PC-3 (cell line): ENCODE data around the gene DNAJC11. TPM values are rescaled to one million over a fixed set of nuclear protein-coding genes. Genes with fewer than 3 reads are reported as not detected.

Experiments
- ATAC-seq: fragments of 200-7000 bp; cut with Tn5 transposase; 2 replicates; pipeline ENCODE4 v1.9.1; 2020; ENCODE audit warnings: mild to moderate bottlenecking, moderate library complexity
- BruUV-seq: library from RNA; stranded (reverse); fragments of 400-500 nt; replicated peaks from 2 replicates; lab custom pipeline; 2021; lab: Mats Ljungman, UMichigan
- CTCF ChIA-PET: fragments of 300-600 bp; sonication (Branson Sonifier 250); formaldehyde crosslinking; loops from one replicate; lab custom pipeline; 2022; ENCODE audit warnings: antibody characterized with exemption; lab: Charles Lee
- POLR2A ChIA-PET: fragments of 300-600 bp; sonication (Branson Sonifier 250); formaldehyde crosslinking; loops from one replicate; lab custom pipeline; 2022; ENCODE audit warnings: antibody characterized with exemption; ENCODE audit not compliant: unreplicated experiment; lab: Charles Lee
- DNase-seq: peaks from one replicate; pipeline ENCODE4 v3.0.0-alpha.2; 2015
- H2AFZ ChIP-seq: fragments of 300-600 bp; sonication (generic); 2 replicates; pipeline ENCODE4 v1.6.0; 2016; ENCODE audit warnings: antibody characterized with exemption, low read length
- H3F3A ChIP-seq: fragments of 300-600 bp; sonication (generic); one replicate; pipeline ENCODE4 v1.6.0; 2017; ENCODE audit warnings: antibody characterized with exemption, low read length, control low read depth, mild to moderate bottlenecking; ENCODE audit not compliant: unreplicated experiment
- H3K27ac ChIP-seq: fragments of 300-600 bp; sonication (generic); 2 replicates; pipeline ENCODE4 v1.5.1; 2016; ENCODE audit warnings: mild to moderate bottlenecking, low read length
- H3K27me3 ChIP-seq: fragments of 300-600 bp; sonication (generic); 2 replicates; pipeline ENCODE4 v1.6.1; 2016; ENCODE audit warnings: low read length, mixed read lengths
- H3K36me3 ChIP-seq: fragments of 300-600 bp; sonication (generic); 2 replicates; pipeline ENCODE4 v1.6.1; 2016; ENCODE audit warnings: low read depth, mixed run types, low read length, mixed read lengths
- H3K4me1 ChIP-seq: fragments of 300-600 bp; sonication (generic); 2 replicates; pipeline ENCODE4 v1.5.1; 2016; ENCODE audit warnings: low read length; ENCODE audit not compliant: insufficient read depth
- H3K4me2 ChIP-seq: fragments of 300-600 bp; sonication (generic); 2 replicates; pipeline ENCODE4 v1.6.0; 2016; ENCODE audit warnings: low read length
- H3K4me3 ChIP-seq: fragments of 300-600 bp; sonication (generic); 2 replicates; pipeline ENCODE4 v1.5.1; 2016; ENCODE audit warnings: mild to moderate bottlenecking, low read length, mixed read lengths
- H3K79me2 ChIP-seq: fragments of 300-600 bp; sonication (generic); 2 replicates; pipeline ENCODE4 v1.6.1; 2017; ENCODE audit warnings: low read length, mixed read lengths
- H3K9ac ChIP-seq: fragments of 300-600 bp; sonication (generic); 2 replicates; pipeline ENCODE4 v1.6.0; 2016; ENCODE audit warnings: mild to moderate bottlenecking, low read length
- H3K9me2 ChIP-seq: fragments of 300-600 bp; sonication (generic); replicated peaks from 2 replicates; pipeline ENCODE4 v1.6.1; 2016; ENCODE audit warnings: mixed run types, low read length, mixed read lengths
- H3K9me3 ChIP-seq: fragments of 300-600 bp; sonication (generic); 2 replicates; pipeline ENCODE4 v1.6.1; 2016; ENCODE audit warnings: low read length, mixed read lengths
- H4K20me1 ChIP-seq: fragments of 300-600 bp; sonication (generic); 2 replicates; pipeline ENCODE4 v1.6.1; 2016; ENCODE audit warnings: low read length, mixed read lengths
- CTCF ChIP-seq: fragments of 300-600 bp; sonication (generic); conservative IDR thresholded peaks from 2 replicates; pipeline ENCODE4 v1.5.1; 2017; ENCODE audit warnings: antibody characterized with exemption, low read depth, mild to moderate bottlenecking, low read length
- EZH2 ChIP-seq: fragments of 300-600 bp; sonication (generic); IDR thresholded peaks from one replicate; pipeline ENCODE4 v1.6.1; 2017; ENCODE audit warnings: antibody characterized with exemption, mild to moderate bottlenecking, low read length; ENCODE audit not compliant: unreplicated experiment
- EZH2phosphoT487 ChIP-seq: fragments of 300-600 bp; sonication (generic); IDR thresholded peaks from 2 replicates; pipeline ENCODE4 v1.6.1; 2018; ENCODE audit warnings: mild to moderate bottlenecking, antibody characterized with exemption, low read length, borderline replicate concordance
- intact Hi-C: fragments of 100-400 bp; cut with micrococcal nuclease; formaldehyde crosslinking; loops from 2 replicates; pipeline ENCODE4 v1.9.0; 2023
- total RNA-seq: library from RNA; depleted of rRNA; stranded (reverse); fragments of >200 nt; gene quantifications from 2 replicates; pipeline ENCODE4 v1.2.3, GENCODE V29; 2014

Gene DNAJC11
- total RNA-seq, 1 experiment from 2014 or later = 105 TPM

GRCh38 chr1:6660415-6661049 lies 41.1 kb downstream of the DNAJC11 start:
- Histone ChIP-seq H3K36me3 (peaks cover 28% of the 10 kb centered on the region), H3F3A (no peaks in the 10 kb centered on the region), H3K9ac (no peak overlapping the region), H3K9me3 (no peaks in the 10 kb centered on the region), H2AFZ (no peak overlapping the region), H3K27me3 (no peaks in the 10 kb centered on the region), H3K79me2 (peaks cover 9% of the 10 kb centered on the region; the same call in 1 of the 2 replicates), H3K4me3 (no peak overlapping the region), H3K27ac (no peak overlapping the region), H3K9me2 (no peaks in the 10 kb centered on the region), H3K4me1 (no peaks in the 10 kb centered on the region), H4K20me1 (0 out of 2 replicates have a peak, but pooled peaks cover 3% of the 10 kb centered on the region), H3K4me2 (no peak overlapping the region)
- intact Hi-C loops = no loop called here
- no peak for ATAC-seq
- BruUV-seq = no TSS peak
- POLR2A ChIA-PET = no interaction called here
- CTCF ChIA-PET = no interaction called here
- no peak for DNase-seq
- TF ChIP-seq CTCF (no peak), EZH2phosphoT487 (no peak), EZH2 (no peak)

- TF ChIP-seq EZH2 (no peak), EZH2phosphoT487 (no peak), CTCF (no peak)
- H3F3A ChIP-seq = no peaks in the 10 kb centered on the region
- no peak overlapping the region for H3K4me3 ChIP-seq
- no peaks in the 10 kb centered on the region for H3K9me2 ChIP-seq
- no peak overlapping the region for H3K27ac ChIP-seq
- no peaks in the 10 kb centered on the region for H3K27me3 ChIP-seq
- H3K4me2 ChIP-seq = no peak overlapping the region
- no TSS peak for BruUV-seq
- H4K20me1 ChIP-seq = 0 out of 2 replicates have a peak, but pooled peaks cover 3% of the 10 kb centered on the region
- CTCF ChIA-PET = interaction anchor here (0.5 kb wide), 1 partner anchor 1199 kb away, joined by 4 read pairs; no protein-coding TSS in a partner anchor
- H3K4me1 ChIP-seq = no peaks in the 10 kb centered on the region
- POLR2A ChIA-PET = no interaction called here
- DNase-seq = no peak
- H3K79me2 ChIP-seq = peaks cover 7% of the 10 kb centered on the region; the same call in 1 of the 2 replicates
- no peak overlapping the region for H2AFZ ChIP-seq
- H3K36me3 ChIP-seq = peaks cover 30% of the 10 kb centered on the region
- no peak for ATAC-seq
- intact Hi-C loops = no loop called here
- no peak overlapping the region for H3K9ac ChIP-seq
- H3K9me3 ChIP-seq = no peaks in the 10 kb centered on the region
Observed at GRCh38 chr1:6658359-6659060, 43.1 kb downstream of the DNAJC11 start.

GRCh38 chr1:6657138-6657537 lies 44.5 kb downstream of the DNAJC11 start:
- ChIA-PET CTCF (no interaction called here), POLR2A (no interaction called here)
- no peaks in the 10 kb centered on the region for H3K9me3 ChIP-seq
- no peaks in the 10 kb centered on the region for H3F3A ChIP-seq
- DNase-seq = no peak
- BruUV-seq = no TSS peak
- ATAC-seq = no peak; the same call in 1 of the 2 replicates
- H3K9me2 ChIP-seq = no peaks in the 10 kb centered on the region
- intact Hi-C loops = no loop called here
- H3K9ac ChIP-seq = no peak overlapping the region
- H3K27ac ChIP-seq = no peak overlapping the region
- peaks cover 32% of the 10 kb centered on the region for H3K36me3 ChIP-seq
- H2AFZ ChIP-seq = no peak overlapping the region
- H3K4me2 ChIP-seq = no peak overlapping the region
- H3K27me3 ChIP-seq = no peaks in the 10 kb centered on the region
- no peaks in the 10 kb centered on the region for H3K4me1 ChIP-seq
- 0 out of 2 replicates have a peak, but pooled peaks cover 3% of the 10 kb centered on the region for H4K20me1 ChIP-seq
- TF ChIP-seq CTCF = no peak
- no peak for TF ChIP-seq EZH2phosphoT487
- no peak for TF ChIP-seq EZH2
- peaks cover 5% of the 10 kb centered on the region; the same call in 1 of the 2 replicates for H3K79me2 ChIP-seq
- no peak overlapping the region for H3K4me3 ChIP-seq
